GM12878 (cell line): ENCODE results near the gene PTPN21. TPM values are rescaled to one million over a fixed set of nuclear protein-coding genes. Genes with fewer than 3 reads are reported as not detected.

Experiments
- ATAC-seq: fragments of 200-7000 bp; cut with Tn5 transposase; 3 replicates; pipeline ENCODE4 v1.9.1; 2020; ENCODE audit warnings: mild to moderate bottlenecking, moderate library complexity
- BruUV-seq: library from RNA; stranded (reverse); fragments of 400-500 nt; replicated peaks from 2 replicates; lab custom pipeline; 2021; lab: Mats Ljungman, UMichigan
- CTCF ChIA-PET: fragments of 300-600 bp; sonication (Branson Sonifier 250); formaldehyde crosslinking; extraction: SDS; loops from one replicate; lab custom pipeline; 2021; ENCODE audit warnings: inconsistent platforms; lab: Yijun Ruan, JAX
- POLR2A ChIA-PET: fragments of 350-600 bp; formaldehyde crosslinking; extraction: SDS; loops from one replicate; lab custom pipeline; 2021; ENCODE audit warnings: inconsistent platforms; lab: Charles Lee
- RAD21 ChIA-PET: fragments of 300-600 bp; sonication (Branson Sonifier 250); formaldehyde crosslinking; loops from one replicate; lab custom pipeline; 2023; ENCODE audit warnings: antibody characterized with exemption; ENCODE audit not compliant: unreplicated experiment; lab: Charles Lee
- SMC1A ChIA-PET: fragments of 300-600 bp; sonication (Branson Sonifier 250); formaldehyde crosslinking; loops from one replicate; lab custom pipeline; 2023; ENCODE audit not compliant: unreplicated experiment, uncharacterized antibody; lab: Charles Lee
- DNase-seq: peaks from one replicate; pipeline ENCODE4 v3.0.0-alpha.2; 2011; ENCODE audit warnings: low read depth, low spot score
- FAIRE-seq: peaks from 3 replicates; lab custom pipeline; 2011; peaks lifted over from hg19 to GRCh38; lab: Jason Lieb, UNC
- H2AFZ ChIP-seq: 2 replicates; pipeline ENCODE4 v1.6.0; 2011; ENCODE audit warnings: low read depth, low read length, control low read depth; ENCODE audit not compliant: control insufficient read depth
- H3K27ac ChIP-seq: 2 replicates; pipeline ENCODE4 v1.5.1; 2011; ENCODE audit warnings: control low read depth; ENCODE audit not compliant: control insufficient read depth, insufficient read depth
- H3K27me3 ChIP-seq, 2 experiments: replicated peaks in 1 of 2; 2 replicates each; pipeline versions ENCODE4 v1.6.0 to v1.6.1; 2011; ENCODE audit warnings: low read length in 1 of 2; ENCODE audit not compliant: control insufficient read depth in 2 of 2, insufficient read depth in 2 of 2
- H3K36me3 ChIP-seq, 2 experiments: 2 replicates each; pipeline ENCODE4 v1.5.1; 2011; ENCODE audit warnings: low read length in 1 of 2; ENCODE audit not compliant: control insufficient read depth in 2 of 2, insufficient read depth in 2 of 2
- H3K4me1 ChIP-seq: 2 replicates; pipeline ENCODE4 v1.6.1; 2011; ENCODE audit warnings: mild to moderate bottlenecking, low read length, moderate library complexity, mixed read lengths; ENCODE audit not compliant: control insufficient read depth, insufficient read depth
- H3K4me2 ChIP-seq: 2 replicates; pipeline ENCODE4 v1.6.0; 2011; ENCODE audit warnings: control low read depth; ENCODE audit not compliant: control insufficient read depth, insufficient read depth
- H3K4me3 ChIP-seq: fragments of 200-600 bp; sonication (generic); 2 replicates; pipeline ENCODE4 v1.5.1; 2016
- H3K79me2 ChIP-seq: 2 replicates; pipeline ENCODE4 v1.6.0; 2011; ENCODE audit warnings: low read length; ENCODE audit not compliant: control insufficient read depth, insufficient read depth
- H3K9ac ChIP-seq: 2 replicates; pipeline ENCODE4 v1.8.0; 2011; ENCODE audit warnings: low read length, control low read depth, mixed read lengths; ENCODE audit not compliant: control insufficient read depth, insufficient read depth
- H3K9me3 ChIP-seq: replicated peaks from 3 replicates; pipeline ENCODE4 v1.5.1; 2011; ENCODE audit warnings: mild to moderate bottlenecking, low read length; ENCODE audit not compliant: control insufficient read depth, insufficient read depth
- H4K20me1 ChIP-seq: 2 replicates; pipeline ENCODE4 v1.6.0; 2011; ENCODE audit not compliant: control insufficient read depth, insufficient read depth
- ASH2L ChIP-seq: fragments of 300-600, 200-600 bp; sonication (generic); IDR thresholded peaks from 2 replicates; pipeline ENCODE4 v1.6.1; 2017; ENCODE audit warnings: low read depth, mild to moderate bottlenecking, borderline replicate concordance
- BCL3 ChIP-seq: IDR thresholded peaks from 2 replicates; pipeline ENCODE4 v1.6.1; 2011; ENCODE audit warnings: borderline replicate concordance, low read depth, mild to moderate bottlenecking, moderate library complexity, low read length; ENCODE audit not compliant: insufficient read depth, poor library complexity, severe bottlenecking
- BRCA1 ChIP-seq: IDR thresholded peaks from 2 replicates; pipeline ENCODE4 v1.6.1; 2011; ENCODE audit warnings: low read depth, low read length, improper control_type of control experiment
- DPF2 ChIP-seq: fragments of 450-650 bp; IDR thresholded peaks from 2 replicates; pipeline ENCODE4 v1.6.1; 2017; ENCODE audit warnings: mild to moderate bottlenecking
- EP300 ChIP-seq, 2 experiments: fragments of 150-350 bp in 1 of 2; IDR thresholded peaks; 2 replicates each; pipeline ENCODE4 v1.6.1; 2011 to 2012; ENCODE audit warnings: low read depth in 2 of 2, low read length in 2 of 2, borderline replicate concordance in 1 of 2, improper control_type of control experiment in 1 of 2, inconsistent platforms in 1 of 2; ENCODE audit not compliant: control insufficient read depth in 1 of 2
- HDGF ChIP-seq: fragments of 450-650 bp; IDR thresholded peaks from 2 replicates; pipeline ENCODE4 v1.6.1; 2016; ENCODE audit warnings: antibody characterized with exemption
- HSF1 ChIP-seq: fragments of 150-350 bp; IDR thresholded peaks from 2 replicates; pipeline ENCODE4 v1.6.1; 2014; ENCODE audit warnings: mild to moderate bottlenecking, low read depth, low read length
- IKZF1 ChIP-seq: fragments of 450-650 bp; conservative IDR thresholded peaks from 2 replicates; pipeline ENCODE4 v1.6.1; 2017; ENCODE audit warnings: antibody characterized with exemption, mild to moderate bottlenecking
- PAX8 ChIP-seq: fragments of 450-650 bp; IDR thresholded peaks from 2 replicates; pipeline ENCODE4 v1.6.1; 2017; ENCODE audit warnings: mild to moderate bottlenecking, moderate library complexity
- RBBP5 ChIP-seq: fragments of 200-600 bp; sonication (generic); conservative IDR thresholded peaks from 2 replicates; pipeline ENCODE4 v1.6.1; 2016
- SIX5 ChIP-seq: IDR thresholded peaks from 2 replicates; pipeline ENCODE4 v1.6.1; 2011; ENCODE audit warnings: mild to moderate bottlenecking, low read depth, low read length, moderate library complexity; ENCODE audit not compliant: severe bottlenecking
- SP1 ChIP-seq: IDR thresholded peaks from one replicate; pipeline ENCODE4 v1.6.1; 2011; ENCODE audit warnings: low read depth, low read length
- SREBF2 ChIP-seq: IDR thresholded peaks from 2 replicates; pipeline ENCODE4 v1.6.1; 2012; ENCODE audit warnings: mild to moderate bottlenecking, low read length
- STAT1 ChIP-seq: fragments of 450-650 bp; conservative IDR thresholded peaks from 2 replicates; pipeline ENCODE4 v1.6.1; 2014; ENCODE audit warnings: antibody characterized with exemption, mild to moderate bottlenecking
- ZNF217 ChIP-seq: fragments of 450-650 bp; IDR thresholded peaks from 2 replicates; pipeline ENCODE4 v1.6.1; 2017; ENCODE audit warnings: antibody characterized with exemption, mild to moderate bottlenecking
- WGBS: methylation state at CpG from one replicate; pipeline ENCODE4 v1.1.6; 2016; ENCODE audit warnings: low lambda C conversion rate; ENCODE audit not compliant: insufficient replicate concordance, insufficient coverage; ENCODE audit errors: missing lambda C conversion rate; 5-methylcytosine and 5-hydroxymethylcytosine counted together
- in situ Hi-C: fragments of 300-500 bp; cut with MboI; formaldehyde crosslinking; loops from 9 replicates; pipeline ENCODE4 v1.14.3; 2018; ENCODE audit warnings: mixed read lengths
- intact Hi-C: fragments of 100-400 bp; cut with micrococcal nuclease; formaldehyde crosslinking; loops from one replicate; pipeline ENCODE4 v1.14.2; 2022; ENCODE audit not compliant: unreplicated experiment
- polyA plus RNA-seq, 11 experiments: library from polyadenylated mRNA; depleted of rRNA in 4 of 11; unstranded in 6 of 11; stranded (reverse) in 5 of 11; fragments of >200 nt; fragmentation: Nextera tagmentation in 4 of 11; fragmentation: Illumina TruSeq in 1 of 11; extraction: Ambion mirVana in 4 of 11; extraction: Trizol in 1 of 11; gene quantifications; 1 replicate in 1 of 11; 2 replicates in 10 of 11; pipeline versions ENCODE4 v1.2.1 to v1.2.3, GENCODE V29; 2011 to 2016; ENCODE audit warnings: inconsistent platforms in 2 of 11, missing spikeins in 2 of 11, low read depth in 1 of 11
- total RNA-seq, 4 experiments: library from RNA; depleted of rRNA in 3 of 4; stranded (reverse); fragments of >200 nt in 3 of 4; fragmentation: Illumina TruSeq in 1 of 4; extraction: Trizol in 1 of 4; gene quantifications; 2 replicates each; pipeline versions ENCODE4 v1.2.1 to v1.2.3, GENCODE V29; 2013 to 2021

PTPN21 gene
- total and polyA plus RNA-seq, 10 of the 15 experiments (the other 5 are each of a cell fraction or from before 2014, with no cell fraction given) = 0.01 to 0.23 (median 0.04) TPM; not detected in 3

GRCh38 chr14:88503754-88504406 is 50.9 kb downstream of the PTPN21 start (continued):
- TF ChIP-seq DPF2 (no peak), PAX8 (no peak), RBBP5 (no peak), STAT1 (no peak), SREBF2 (no peak), EP300 (IDR thresholded peaks at IDR 0.05; ENCODE audit: borderline replicate concordance in 1 of 2, control insufficient read depth in 1 of 2, low read depth in 2 of 2, low read length in 2 of 2) (no peak)

DNA sequence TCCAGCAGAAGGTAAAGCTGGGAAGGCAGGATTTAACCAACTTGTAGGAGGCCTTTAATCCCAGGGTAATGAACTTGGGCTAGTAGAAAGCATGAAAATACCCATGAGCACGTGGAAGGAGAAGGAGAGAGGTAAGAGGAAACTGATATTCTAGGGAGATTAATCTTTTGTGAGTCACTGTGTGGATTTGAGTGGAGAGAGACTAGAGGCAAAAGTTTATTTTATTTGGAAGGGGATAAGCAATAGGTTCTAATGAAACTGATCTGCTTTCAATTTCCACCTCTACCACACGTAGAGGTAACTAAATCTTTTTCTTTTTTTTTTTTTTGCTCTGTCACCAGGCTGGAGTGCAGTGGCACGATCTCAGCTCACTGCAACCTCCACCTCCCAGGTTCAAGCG is 52.1 kb downstream of the PTPN21 start:
- Histone ChIP-seq H3K9ac (no peak overlapping the region), H3K27ac (no peak overlapping the region), H3K27me3 (no peaks in the 10 kb centered on the region), H3K4me2 (no peak overlapping the region), H2AFZ (no peak overlapping the region), H3K36me3 (no peaks in the 10 kb centered on the region), H3K4me1 (no peaks in the 10 kb centered on the region), H3K9me3 (no peaks in the 10 kb centered on the region), H4K20me1 (no peaks in the 10 kb centered on the region), H3K4me3 (no peak overlapping the region), H3K79me2 (no peaks in the 10 kb centered on the region)
- FAIRE-seq = no peak
- TF ChIP-seq ZNF217 (no peak), SP1 (no peak), SIX5 (no peak), IKZF1 (no peak), ASH2L (no peak), HDGF (no peak), BCL3 (no peak), HSF1 (no peak), BRCA1 (no peak)
- in situ Hi-C loops (no loop called here), intact Hi-C loops (no loop called here)
- BruUV-seq = no TSS peak
- no peak for DNase-seq
- POLR2A ChIA-PET = no interaction called here
- CTCF ChIA-PET = no interaction called here
- whole genome bisulfite sequencing = 20% methylated on average over 4 of the region's 4 CpGs
- RAD21 ChIA-PET = no interaction called here
- no peak for ATAC-seq
- SMC1A ChIA-PET = no interaction called here
